ENCODE results near the gene FUNDC2.

The FUNDC2 gene

GRCh38 chrX:155023907-155024833 is 2.5 kb upstream of the FUNDC2 start:
- Histone ChIP-seq H3K27ac (ENCODE audit: insufficient read depth, low read length, poor library complexity, severe bottlenecking) (no peak overlapping the region), H3K9me3 (ENCODE audit: control insufficient read depth, low read length) (no peaks in the 10 kb centered on the region), H3K4me3 (ENCODE audit: insufficient read depth, low read depth, low read length, poor library complexity, severe bottlenecking) (no peak overlapping the region), H3K4me1 (ENCODE audit: control insufficient read depth, insufficient read depth, low read length, poor library complexity, severe bottlenecking) (no peaks in the 10 kb centered on the region), H3K27me3 (replicated peaks; ENCODE audit: control insufficient read depth, insufficient read depth, low read length, poor library complexity, severe bottlenecking) (no peaks in the 10 kb centered on the region), H3K36me3 (ENCODE audit: control insufficient read depth, insufficient read depth, low read length) (no peaks in the 10 kb centered on the region)
- DNase-seq, result no peak

DNA sequence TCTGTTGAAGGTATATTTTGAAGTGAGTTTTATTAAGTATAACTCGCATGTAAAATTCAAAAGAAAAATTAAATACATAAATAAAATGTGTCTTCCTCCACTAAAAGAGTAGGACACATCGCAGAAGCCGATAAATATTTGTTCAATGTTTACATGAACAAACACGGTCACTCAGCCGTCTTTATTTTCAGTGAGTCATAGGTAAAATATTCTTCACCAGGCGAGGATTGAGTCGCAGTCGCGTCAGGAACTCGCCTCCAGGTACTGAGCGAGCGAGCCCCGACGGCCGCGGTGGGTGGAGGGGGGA is 271 bp upstream of the FUNDC2 start:
- Histone ChIP-seq H3K36me3 (ENCODE audit: control insufficient read depth, insufficient read depth, low read length) (no peaks in the 10 kb centered on the region), H3K4me1 (ENCODE audit: control insufficient read depth, insufficient read depth, low read length, poor library complexity, severe bottlenecking) (no peaks in the 10 kb centered on the region), H3K27me3 (replicated peaks; ENCODE audit: control insufficient read depth, insufficient read depth, low read length, poor library complexity, severe bottlenecking) (no peaks in the 10 kb centered on the region), H3K9me3 (ENCODE audit: control insufficient read depth, low read length) (no peaks in the 10 kb centered on the region), H3K4me3 (ENCODE audit: insufficient read depth, low read depth, low read length, poor library complexity, severe bottlenecking) (no peak overlapping the region), H3K27ac (ENCODE audit: insufficient read depth, low read length, poor library complexity, severe bottlenecking) (peak overlapping the region; percentile 91)
- DNase-seq, result no peak

- no peak for DNase-seq
- H3K4me3 ChIP-seq (ENCODE audit: insufficient read depth, low read depth, low read length, poor library complexity, severe bottlenecking), result peak overlapping the region; percentile 66
- H3K4me1 ChIP-seq (ENCODE audit: control insufficient read depth, insufficient read depth, low read length, poor library complexity, severe bottlenecking), result no peaks in the 10 kb centered on the region
- no peaks in the 10 kb centered on the region for H3K9me3 ChIP-seq (ENCODE audit: control insufficient read depth, low read length)
- no peaks in the 10 kb centered on the region for H3K36me3 ChIP-seq (ENCODE audit: control insufficient read depth, insufficient read depth, low read length)
- no peaks in the 10 kb centered on the region for H3K27me3 ChIP-seq (replicated peaks; ENCODE audit: control insufficient read depth, insufficient read depth, low read length, poor library complexity, severe bottlenecking)
- H3K27ac ChIP-seq (ENCODE audit: insufficient read depth, low read length, poor library complexity, severe bottlenecking), result peak overlapping the region; percentile 91
These were observed 944 bp downstream of the FUNDC2 start for GRCh38 chrX:155027509-155028066.

- H3K27me3 ChIP-seq (replicated peaks; ENCODE audit: control insufficient read depth, insufficient read depth, low read length, poor library complexity, severe bottlenecking), result no peaks in the 10 kb centered on the region
- H3K36me3 ChIP-seq (ENCODE audit: control insufficient read depth, insufficient read depth, low read length), result no peaks in the 10 kb centered on the region
- H3K9me3 ChIP-seq (ENCODE audit: control insufficient read depth, low read length), result no peaks in the 10 kb centered on the region
- H3K27ac ChIP-seq (ENCODE audit: insufficient read depth, low read length, poor library complexity, severe bottlenecking), result peak overlapping the region; percentile 91
- no peaks in the 10 kb centered on the region for H3K4me1 ChIP-seq (ENCODE audit: control insufficient read depth, insufficient read depth, low read length, poor library complexity, severe bottlenecking)
- DNase-seq, result no peak
- H3K4me3 ChIP-seq (ENCODE audit: insufficient read depth, low read depth, low read length, poor library complexity, severe bottlenecking), result peak overlapping the region; percentile 66
These were observed 1.5 kb downstream of the FUNDC2 start for GRCh38 chrX:155028129-155028528.

- Histone ChIP-seq H3K4me3 (ENCODE audit: insufficient read depth, low read depth, low read length, poor library complexity, severe bottlenecking) (no peak overlapping the region), H3K9me3 (ENCODE audit: control insufficient read depth, low read length) (no peaks in the 10 kb centered on the region), H3K27ac (ENCODE audit: insufficient read depth, low read length, poor library complexity, severe bottlenecking) (no peak overlapping the region), H3K27me3 (replicated peaks; ENCODE audit: control insufficient read depth, insufficient read depth, low read length, poor library complexity, severe bottlenecking) (no peaks in the 10 kb centered on the region), H3K36me3 (ENCODE audit: control insufficient read depth, insufficient read depth, low read length) (no peaks in the 10 kb centered on the region), H3K4me1 (ENCODE audit: control insufficient read depth, insufficient read depth, low read length, poor library complexity, severe bottlenecking) (no peaks in the 10 kb centered on the region)
- no peak for DNase-seq
These were observed 2.2 kb downstream of the FUNDC2 start for GRCh38 chrX:155028877-155029291.

DNA sequence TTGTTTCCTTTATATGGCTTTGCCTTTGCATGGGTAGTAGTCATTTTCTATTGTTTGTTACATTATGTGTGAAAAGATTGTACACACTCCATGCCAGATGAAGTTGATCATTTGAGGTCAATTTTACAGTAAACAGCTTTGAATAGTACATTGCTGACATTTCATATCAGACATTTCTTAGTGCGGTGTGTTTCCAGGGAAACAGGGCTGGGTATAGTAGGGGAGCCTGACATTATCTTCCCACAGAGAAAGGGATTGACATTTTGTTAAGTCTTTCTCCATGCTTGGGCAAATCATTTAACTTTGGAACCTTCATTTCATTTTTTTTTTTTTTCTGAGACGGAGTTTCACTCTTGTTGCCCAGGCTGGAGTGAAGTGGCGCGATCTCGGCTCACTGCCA is 5.0 kb downstream of the FUNDC2 start:
- no peaks in the 10 kb centered on the region for H3K9me3 ChIP-seq (ENCODE audit: control insufficient read depth, low read length)
- no peak overlapping the region for H3K27ac ChIP-seq (ENCODE audit: insufficient read depth, low read length, poor library complexity, severe bottlenecking)
- no peaks in the 10 kb centered on the region for H3K4me1 ChIP-seq (ENCODE audit: control insufficient read depth, insufficient read depth, low read length, poor library complexity, severe bottlenecking)
- H3K36me3 ChIP-seq (ENCODE audit: control insufficient read depth, insufficient read depth, low read length), result peaks cover 8% of the 10 kb centered on the region
- no peaks in the 10 kb centered on the region for H3K27me3 ChIP-seq (replicated peaks; ENCODE audit: control insufficient read depth, insufficient read depth, low read length, poor library complexity, severe bottlenecking)
- no peak overlapping the region for H3K4me3 ChIP-seq (ENCODE audit: insufficient read depth, low read depth, low read length, poor library complexity, severe bottlenecking)
- no peak for DNase-seq

- Histone ChIP-seq H3K36me3 (ENCODE audit: control insufficient read depth, insufficient read depth, low read length) (peaks cover 8% of the 10 kb centered on the region), H3K4me1 (ENCODE audit: control insufficient read depth, insufficient read depth, low read length, poor library complexity, severe bottlenecking) (no peaks in the 10 kb centered on the region), H3K4me3 (ENCODE audit: insufficient read depth, low read depth, low read length, poor library complexity, severe bottlenecking) (no peak overlapping the region), H3K27me3 (replicated peaks; ENCODE audit: control insufficient read depth, insufficient read depth, low read length, poor library complexity, severe bottlenecking) (no peaks in the 10 kb centered on the region), H3K9me3 (ENCODE audit: control insufficient read depth, low read length) (no peaks in the 10 kb centered on the region), H3K27ac (ENCODE audit: insufficient read depth, low read length, poor library complexity, severe bottlenecking) (no peak overlapping the region)
- no peak for DNase-seq
These were observed 9.0 kb downstream of the FUNDC2 start for GRCh38 chrX:155035688-155036087.

- H3K4me3 ChIP-seq (ENCODE audit: insufficient read depth, low read depth, low read length, poor library complexity, severe bottlenecking), result no peak overlapping the region
- DNase-seq, result no peak
These were observed 19.6 kb downstream of the FUNDC2 start for GRCh38 chrX:155046129-155046810.

GRCh38 chrX:155046811-155047528 is 20.3 kb downstream of the FUNDC2 start:
- Histone ChIP-seq H3K27ac (ENCODE audit: insufficient read depth, low read length, poor library complexity, severe bottlenecking) (no peak overlapping the region), H3K9me3 (ENCODE audit: control insufficient read depth, low read length) (no peaks in the 10 kb centered on the region), H3K4me3 (ENCODE audit: insufficient read depth, low read depth, low read length, poor library complexity, severe bottlenecking) (no peak overlapping the region), H3K4me1 (ENCODE audit: control insufficient read depth, insufficient read depth, low read length, poor library complexity, severe bottlenecking) (no peaks in the 10 kb centered on the region), H3K36me3 (ENCODE audit: control insufficient read depth, insufficient read depth, low read length) (peaks cover 4% of the 10 kb centered on the region), H3K27me3 (replicated peaks; ENCODE audit: control insufficient read depth, insufficient read depth, low read length, poor library complexity, severe bottlenecking) (no peaks in the 10 kb centered on the region)
- no peak for DNase-seq

More at GRCh38 chrX:155046129-155046810, 19.6 kb downstream of the FUNDC2 start:
- Histone ChIP-seq H3K27me3 (replicated peaks; ENCODE audit: control insufficient read depth, insufficient read depth, low read length, poor library complexity, severe bottlenecking) (no peaks in the 10 kb centered on the region), H3K27ac (ENCODE audit: insufficient read depth, low read length, poor library complexity, severe bottlenecking) (no peak overlapping the region), H3K4me1 (ENCODE audit: control insufficient read depth, insufficient read depth, low read length, poor library complexity, severe bottlenecking) (no peaks in the 10 kb centered on the region), H3K36me3 (ENCODE audit: control insufficient read depth, insufficient read depth, low read length) (peaks cover 4% of the 10 kb centered on the region), H3K9me3 (ENCODE audit: control insufficient read depth, low read length) (no peaks in the 10 kb centered on the region)

Measured in effector memory CD4-positive, alpha-beta T cell (primary cell).